Ovary (tissue), 3 donors: ENCODE results near the gene FICD.

Experiments
- CTCF ChIP-seq, 3 donors: fragments of 450-650 bp in 2 of 3; fragments of 200-600 bp in 1 of 3; IDR thresholded peaks; one replicate each; pipeline versions ENCODE4 v1.5.1 to v1.8.0; 2016 to 2022; ENCODE audit warnings: antibody characterized with exemption in 3 of 3, mild to moderate bottlenecking in 1 of 3
- EP300 ChIP-seq: sonication (generic); formaldehyde crosslinking; IDR thresholded peaks from one replicate; pipeline ENCODE4 v1.6.1; 2017; ENCODE audit warnings: antibody characterized with exemption
- POLR2A ChIP-seq: fragments of 450-650 bp; IDR thresholded peaks from one replicate; pipeline ENCODE4 v1.6.1; 2017; ENCODE audit warnings: antibody characterized with exemption, mild to moderate bottlenecking, moderate library complexity
- donor health status: DM: no; HTN: no; CAD: no.

- TF ChIP-seq CTCF (IDR thresholded peaks at IDR 0.05) (no peak), EP300 (no peak), POLR2A (no peak)
Measured at GRCh38 chr12:108491256-108491655, 23.8 kb upstream of the FICD start.
